Ovary (tissue), 9 donors: ENCODE data around the gene CRYL1. TPM values are rescaled to one million over a fixed set of nuclear protein-coding genes. Genes with fewer than 3 reads are reported as not detected.

ENCODE experiments used
- DNase-seq, 5 donors: peaks; one replicate each; pipeline ENCODE4 v3.0.0-alpha.2; 2019 to 2020
- H3K27ac ChIP-seq, 2 donors: fragments of 200-600 bp; one replicate each; pipeline versions ENCODE4 v1.5.1 to v1.8.0; 2019 to 2022
- H3K27me3 ChIP-seq: fragments of 200-600 bp; one replicate; pipeline ENCODE4 v1.8.0; 2022
- H3K36me3 ChIP-seq: fragments of 200-600 bp; sonication (generic); one replicate; pipeline ENCODE4 v1.5.1; 2019
- H3K4me1 ChIP-seq: one replicate; pipeline ENCODE4 v1.8.1; 2013; ENCODE audit warnings: mild to moderate bottlenecking, moderate library complexity; ENCODE audit not compliant: insufficient read depth
- H3K4me3 ChIP-seq: fragments of 200-600 bp; sonication (generic); one replicate; pipeline ENCODE4 v1.5.1; 2017
- H3K9me3 ChIP-seq, 2 donors: fragments of 200-600 bp in 1 of 2; sonication (generic) in 1 of 2; one replicate each; pipeline versions ENCODE4 v1.5.1 to v1.8.1; 2013 to 2019; ENCODE audit warnings: mild to moderate bottlenecking in 1 of 2, moderate library complexity in 1 of 2
- CTCF ChIP-seq, 3 donors: fragments of 450-650 bp in 2 of 3; fragments of 200-600 bp in 1 of 3; IDR thresholded peaks; one replicate each; pipeline versions ENCODE4 v1.5.1 to v1.8.0; 2016 to 2022; ENCODE audit warnings: antibody characterized with exemption in 3 of 3, mild to moderate bottlenecking in 1 of 3
- EP300 ChIP-seq: sonication (generic); formaldehyde crosslinking; IDR thresholded peaks from one replicate; pipeline ENCODE4 v1.6.1; 2017; ENCODE audit warnings: antibody characterized with exemption
- POLR2A ChIP-seq: fragments of 450-650 bp; IDR thresholded peaks from one replicate; pipeline ENCODE4 v1.6.1; 2017; ENCODE audit warnings: antibody characterized with exemption, mild to moderate bottlenecking, moderate library complexity
- WGBS, 3 donors: extraction: QIAGEN DNeasy Blood & Tissue Kit in 1 of 3; methylation state at CpG; one replicate each; pipeline versions ENCODE4 v1.1.5 to v1.1.7; 2013 to 2017; 5-methylcytosine and 5-hydroxymethylcytosine counted together
- intact Hi-C, 4 donors: fragments of 100-400 bp; cut with DNase I; formaldehyde crosslinking; loops; one replicate each; pipeline versions ENCODE4 v1.11.0 to v1.15.1; 2022 to 2023
- polyA plus RNA-seq, 2 donors: library from polyadenylated mRNA; stranded (reverse); fragments of 200-250 nt in 1 of 2; fragments of 350-450 nt in 1 of 2; fragmentation: Illumina TruSeq in 1 of 2; extraction: RNeasy Lipid Tissue Mini Kit (QIAGEN cat#74804) in 1 of 2; gene quantifications; one replicate each; pipeline ENCODE4 v1.2.3, GENCODE V29; 2013 to 2014
- total RNA-seq, 7 donors: library from RNA; depleted of rRNA in 2 of 7; stranded (reverse); fragments of >200 nt in 2 of 7; fragmentation: NEBNext Ultra II Directional in 3 of 7; extraction: Animal tissue kit (Norgen Biotek cat#: 25700) in 3 of 7; gene quantifications; one replicate each; pipeline versions ENCODE4 v1.1.0 to v1.2.4, GENCODE V29; 2016 to 2023
- donor health status: DM: no; HTN: no; CAD: no; lungs with moderate emphysema.
- donor health status: DM: no; HTN: no; CAD: no.
- donor health status: Bipolar disorder and iron deficiency.
- donor health status: DM: yes; HTN: yes; CAD: no.
- donor health status: DM: no; HTN: no; CAD: no.
- donor health status: DM: yes; HTN: yes; CAD: no.

CRYL1 gene
- total and polyA plus RNA-seq, 9 donors, result 17.3 to 41.7 (median 25.8) TPM

GRCh38 chr13:20430296-20430695 is 95.4 kb downstream of the CRYL1 start:
- H3K27ac ChIP-seq, result no peak overlapping the region
- intact Hi-C loops, result no loop called here
- WGBS, 3 donors, result 95 to 96% (median 96%) methylated on average over 4 of the region's 4 CpGs

GRCh38 chr13:20429682-20430081 is 96.0 kb downstream of the CRYL1 start:
- no peak for TF ChIP-seq POLR2A
- TF ChIP-seq EP300, result no peak
- TF ChIP-seq CTCF (IDR thresholded peaks at IDR 0.05), result no peak
- no peaks in the 10 kb centered on the region for H3K9me3 ChIP-seq
- no peak overlapping the region for H3K27ac ChIP-seq
- intact Hi-C loops, result no loop called here
- WGBS, 3 donors, result 83 to 89% (median 86%) methylated on average over 9 of the region's 9 CpGs
- no peaks in the 10 kb centered on the region for H3K36me3 ChIP-seq
- H3K27me3 ChIP-seq, result no peaks in the 10 kb centered on the region
- peaks cover 9% of the 10 kb centered on the region for H3K4me1 ChIP-seq
- DNase-seq, result no peak
- H3K4me3 ChIP-seq, result no peak overlapping the region

More at GRCh38 chr13:20430296-20430695, 95.4 kb downstream of the CRYL1 start:
- Histone ChIP-seq H3K36me3 (no peaks in the 10 kb centered on the region), H3K27me3 (no peaks in the 10 kb centered on the region), H3K4me1 (peaks cover 3% of the 10 kb centered on the region), H3K9me3 (no peaks in the 10 kb centered on the region), H3K4me3 (no peak overlapping the region)
- TF ChIP-seq POLR2A (no peak), EP300 (no peak), CTCF (IDR thresholded peaks at IDR 0.05) (no peak)
- DNase-seq, result no peak

- intact Hi-C loops, result no loop called here
- Histone ChIP-seq H3K27ac (no peak overlapping the region), H3K27me3 (no peaks in the 10 kb centered on the region), H3K4me1 (peaks cover 13% of the 10 kb centered on the region), H3K36me3 (no peaks in the 10 kb centered on the region), H3K4me3 (no peak overlapping the region), H3K9me3 (no peaks in the 10 kb centered on the region)
- no peak for TF ChIP-seq EP300
- no peak for TF ChIP-seq CTCF (IDR thresholded peaks at IDR 0.05)
- TF ChIP-seq POLR2A, result no peak
- WGBS, 3 donors, result 92 to 95% (median 94%) methylated on average over 11 of the region's 11 CpGs
- DNase-seq, result no peak
Observed at GRCh38 chr13:20428666-20429644, 96.7 kb downstream of the CRYL1 start.

- Histone ChIP-seq H3K9me3 (no peaks in the 10 kb centered on the region), H3K27ac (no peak overlapping the region), H3K27me3 (no peaks in the 10 kb centered on the region), H3K36me3 (no peaks in the 10 kb centered on the region), H3K4me1 (peaks cover 13% of the 10 kb centered on the region), H3K4me3 (no peak overlapping the region)
- no peak for DNase-seq
- TF ChIP-seq CTCF (IDR thresholded peaks at IDR 0.05) (no peak), EP300 (no peak), POLR2A (no peak)
- WGBS, 3 donors, result 80 to 87% (median 83%) methylated on average over 11 of the region's 11 CpGs
- intact Hi-C loops, result no loop called here
Observed at GRCh38 chr13:20426766-20427448, 98.8 kb downstream of the CRYL1 start.
